Gastrocnemius medialis (tissue), 4 donors: ENCODE results near the gene HBM. TPM values are rescaled to one million over a fixed set of nuclear protein-coding genes. Genes with fewer than 3 reads are reported as not detected.
"Not testable (repeated sequence)": the region's sequence is repeated elsewhere in the genome, so short reads cannot be mapped to it uniquely, and the experiment has no call there.

Experiments used
- ATAC-seq, 2 donors: fragments of 150-250 bp; one replicate each; pipeline ENCODE4 v1.9.1; 2016
- DNase-seq, 2 donors: peaks; one replicate each; pipeline ENCODE4 v3.0.0-alpha.2; 2019
- H3K27ac ChIP-seq, 4 donors: fragments of 200-600 bp; sonication (generic); 1 replicate in 1 of 4; 2 replicates in 3 of 4; pipeline ENCODE4 v1.5.1; 2016 to 2018; ENCODE audit warnings: mild to moderate bottlenecking in 2 of 4, moderate library complexity in 1 of 4
- H3K27me3 ChIP-seq, 3 donors: fragments of 200-600 bp; sonication (generic) in 2 of 3; 1 replicate in 1 of 3; 2 replicates in 2 of 3; pipeline versions ENCODE4 v1.5.1 to v1.6.0; 2016 to 2019; ENCODE audit warnings: mild to moderate bottlenecking in 1 of 3, moderate library complexity in 1 of 3
- H3K36me3 ChIP-seq, 2 donors: fragments of 200-600 bp; sonication (generic) in 1 of 2; one replicate each; pipeline ENCODE4 v1.5.1; 2017 to 2018
- H3K4me1 ChIP-seq, 2 donors: fragments of 200-600 bp; sonication (generic) in 1 of 2; one replicate each; pipeline ENCODE4 v1.5.1; 2016 to 2017; ENCODE audit warnings: mild to moderate bottlenecking in 2 of 2
- H3K4me3 ChIP-seq, 4 donors: fragments of 200-600 bp; sonication (generic) in 3 of 4; 1 replicate in 1 of 4; 2 replicates in 3 of 4; pipeline ENCODE4 v1.5.1; 2016 to 2019; ENCODE audit warnings: mild to moderate bottlenecking in 2 of 4
- H3K9me3 ChIP-seq, 3 donors: fragments of 200-600 bp; sonication (generic) in 2 of 3; 1 replicate in 1 of 3; 2 replicates in 2 of 3; pipeline ENCODE4 v1.5.1; 2016 to 2019
- POLR2A ChIP-seq, 2 donors: fragments of 450-650 bp; IDR thresholded peaks; one replicate each; pipeline ENCODE4 v1.6.1; 2017; ENCODE audit warnings: antibody characterized with exemption in 2 of 2, mild to moderate bottlenecking in 2 of 2, moderate library complexity in 2 of 2
- in situ Hi-C, 4 donors: fragments of 200-750 bp; cut with MboI; loops; one replicate each; pipeline versions ENCODE4 v1.15.0 to v1.8.0; 2017; ENCODE audit warnings: low sequenced_read_pairs in 4 of 4
- intact Hi-C: fragments of 100-400 bp; cut with DNase I; formaldehyde crosslinking; loops from one replicate; pipeline ENCODE4 v1.15.1; 2023; ENCODE audit warnings: low total_unique reads
- total RNA-seq, 4 donors: library from RNA; depleted of rRNA; stranded (reverse); fragments of >200 nt; gene quantifications; one replicate each; pipeline versions ENCODE4 v1.1.0 to v1.2.3, GENCODE V29; 2016
- TF ChIP-seq, protein P1 (sequence below), 5 experiments: fragments of 450-650 bp in 3 of 5; fragments of 200-600 bp in 2 of 5; sonication (generic) in 2 of 5; IDR thresholded peaks in 4 of 5; conservative IDR thresholded peaks in 1 of 5; 1 replicate in 4 of 5; 2 replicates in 1 of 5; pipeline ENCODE4 v1.5.1; 2016 to 2019; ENCODE audit warnings: antibody characterized with exemption in 5 of 5, mild to moderate bottlenecking in 3 of 5, moderate library complexity in 3 of 5

The HBM gene
- total RNA-seq, 4 donors from 2014 or later: not detected

- no peaks in the 10 kb centered on the region for H3K36me3 ChIP-seq
- DNase-seq (no peak), ATAC-seq (no peak)
- no peak for TF ChIP-seq POLR2A (IDR thresholded peaks at IDR 0.05)
- TF ChIP-seq, protein P1, sequence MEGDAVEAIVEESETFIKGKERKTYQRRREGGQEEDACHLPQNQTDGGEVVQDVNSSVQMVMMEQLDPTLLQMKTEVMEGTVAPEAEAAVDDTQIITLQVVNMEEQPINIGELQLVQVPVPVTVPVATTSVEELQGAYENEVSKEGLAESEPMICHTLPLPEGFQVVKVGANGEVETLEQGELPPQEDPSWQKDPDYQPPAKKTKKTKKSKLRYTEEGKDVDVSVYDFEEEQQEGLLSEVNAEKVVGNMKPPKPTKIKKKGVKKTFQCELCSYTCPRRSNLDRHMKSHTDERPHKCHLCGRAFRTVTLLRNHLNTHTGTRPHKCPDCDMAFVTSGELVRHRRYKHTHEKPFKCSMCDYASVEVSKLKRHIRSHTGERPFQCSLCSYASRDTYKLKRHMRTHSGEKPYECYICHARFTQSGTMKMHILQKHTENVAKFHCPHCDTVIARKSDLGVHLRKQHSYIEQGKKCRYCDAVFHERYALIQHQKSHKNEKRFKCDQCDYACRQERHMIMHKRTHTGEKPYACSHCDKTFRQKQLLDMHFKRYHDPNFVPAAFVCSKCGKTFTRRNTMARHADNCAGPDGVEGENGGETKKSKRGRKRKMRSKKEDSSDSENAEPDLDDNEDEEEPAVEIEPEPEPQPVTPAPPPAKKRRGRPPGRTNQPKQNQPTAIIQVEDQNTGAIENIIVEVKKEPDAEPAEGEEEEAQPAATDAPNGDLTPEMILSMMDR (IDR thresholded peaks at IDR 0.05 in 4 of 5, conservative IDR thresholded peaks at IDR 0.05 in 1 of 5): no peak
- H3K27me3 ChIP-seq: peaks cover 61 to 68% (median 62%) of the 10 kb centered on the region in 3 donors
- H3K9me3 ChIP-seq: no peaks in the 10 kb centered on the region
- intact Hi-C loops: no loop called here
- H3K27ac ChIP-seq: no peak overlapping the region
- no peaks in the 10 kb centered on the region for H3K4me1 ChIP-seq
- in situ Hi-C loops: no loop called here
- H3K4me3 ChIP-seq: no peak overlapping the region
These were observed 9.5 kb downstream of the HBM start for GRCh38 chr16:175011-175949.

GRCh38 chr16:176006-176405 is 10.2 kb downstream of the HBM start:
- H3K4me3 ChIP-seq, in situ Hi-C loops, H3K27ac ChIP-seq, H3K9me3 ChIP-seq, DNase-seq, ATAC-seq, H3K4me1 ChIP-seq, H3K36me3 ChIP-seq, intact Hi-C loops: not testable (repeated sequence)
- H3K27me3 ChIP-seq: peaks cover 63 to 68% (median 63%) of the 10 kb centered on the region in 3 donors

DNA sequence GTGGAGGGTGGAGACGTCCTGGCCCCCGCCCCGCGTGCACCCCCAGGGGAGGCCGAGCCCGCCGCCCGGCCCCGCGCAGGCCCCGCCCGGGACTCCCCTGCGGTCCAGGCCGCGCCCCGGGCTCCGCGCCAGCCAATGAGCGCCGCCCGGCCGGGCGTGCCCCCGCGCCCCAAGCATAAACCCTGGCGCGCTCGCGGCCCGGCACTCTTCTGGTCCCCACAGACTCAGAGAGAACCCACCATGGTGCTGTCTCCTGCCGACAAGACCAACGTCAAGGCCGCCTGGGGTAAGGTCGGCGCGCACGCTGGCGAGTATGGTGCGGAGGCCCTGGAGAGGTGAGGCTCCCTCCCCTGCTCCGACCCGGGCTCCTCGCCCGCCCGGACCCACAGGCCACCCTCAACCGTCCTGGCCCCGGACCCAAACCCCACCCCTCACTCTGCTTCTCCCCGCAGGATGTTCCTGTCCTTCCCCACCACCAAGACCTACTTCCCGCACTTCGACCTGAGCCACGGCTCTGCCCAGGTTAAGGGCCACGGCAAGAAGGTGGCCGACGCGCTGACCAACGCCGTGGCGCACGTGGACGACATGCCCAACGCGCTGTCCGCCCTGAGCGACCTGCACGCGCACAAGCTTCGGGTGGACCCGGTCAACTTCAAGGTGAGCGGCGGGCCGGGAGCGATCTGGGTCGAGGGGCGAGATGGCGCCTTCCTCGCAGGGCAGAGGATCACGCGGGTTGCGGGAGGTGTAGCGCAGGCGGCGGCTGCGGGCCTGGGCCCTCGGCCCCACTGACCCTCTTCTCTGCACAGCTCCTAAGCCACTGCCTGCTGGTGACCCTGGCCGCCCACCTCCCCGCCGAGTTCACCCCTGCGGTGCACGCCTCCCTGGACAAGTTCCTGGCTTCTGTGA is 11.0 kb downstream of the HBM start, which contains the start of gene HBA1:
Gene HBA1 (plus strand): TSS at position 204 of the 906 bp plus-strand sequence. CDS start 37 bp downstream, at position 241.
- peaks cover 59 to 64% (median 59%) of the 10 kb centered on the region in 3 donors for H3K27me3 ChIP-seq
- H3K4me3 ChIP-seq, ATAC-seq, H3K27ac ChIP-seq, H3K4me1 ChIP-seq, DNase-seq, in situ Hi-C loops, H3K36me3 ChIP-seq, H3K9me3 ChIP-seq, intact Hi-C loops: not testable (repeated sequence)

DNA sequence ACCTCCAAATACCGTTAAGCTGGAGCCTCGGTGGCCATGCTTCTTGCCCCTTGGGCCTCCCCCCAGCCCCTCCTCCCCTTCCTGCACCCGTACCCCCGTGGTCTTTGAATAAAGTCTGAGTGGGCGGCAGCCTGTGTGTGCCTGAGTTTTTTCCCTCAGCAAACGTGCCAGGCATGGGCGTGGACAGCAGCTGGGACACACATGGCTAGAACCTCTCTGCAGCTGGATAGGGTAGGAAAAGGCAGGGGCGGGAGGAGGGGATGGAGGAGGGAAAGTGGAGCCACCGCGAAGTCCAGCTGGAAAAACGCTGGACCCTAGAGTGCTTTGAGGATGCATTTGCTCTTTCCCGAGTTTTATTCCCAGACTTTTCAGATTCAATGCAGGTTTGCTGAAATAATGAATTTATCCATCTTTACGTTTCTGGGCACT is 11.6 kb downstream of the HBM start:
- intact Hi-C loops: no loop called here
- ATAC-seq: no peak

GRCh38 chr16:177981-178667 is 12.3 kb downstream of the HBM start:
- Histone ChIP-seq H3K36me3 (no peaks in the 10 kb centered on the region), H3K27ac (no peak overlapping the region), H3K4me1 (peaks cover 8 to 10% of the 10 kb centered on the region in 2 donors), H3K4me3 (no peak overlapping the region), H3K9me3 (no peaks in the 10 kb centered on the region), H3K27me3 (peaks cover 57 to 63% (median 57%) of the 10 kb centered on the region in 3 donors)
- no peak for DNase-seq
- intact Hi-C loops (no loop called here), in situ Hi-C loops (no loop called here)
- ATAC-seq: no peak
- TF ChIP-seq POLR2A (IDR thresholded peaks at IDR 0.05): no peak
- TF ChIP-seq, protein P1 (IDR thresholded peaks at IDR 0.05 in 4 of 5, conservative IDR thresholded peaks at IDR 0.05 in 1 of 5): no peak

More for the DNA sequence above, 11.6 kb downstream of the HBM start:
- Histone ChIP-seq H3K27ac (no peak overlapping the region), H3K4me3 (no peak overlapping the region), H3K4me1 (peaks cover 8 to 10% of the 10 kb centered on the region in 2 donors), H3K27me3 (peaks cover 57 to 63% (median 57%) of the 10 kb centered on the region in 3 donors), H3K36me3 (no peaks in the 10 kb centered on the region), H3K9me3 (no peaks in the 10 kb centered on the region)
- in situ Hi-C loops: no loop called here
- TF ChIP-seq, protein P1 (IDR thresholded peaks at IDR 0.05 in 4 of 5, conservative IDR thresholded peaks at IDR 0.05 in 1 of 5): no peak
- no peak for TF ChIP-seq POLR2A (IDR thresholded peaks at IDR 0.05)
- no peak for DNase-seq
